Naive thymus-derived CD8-positive, alpha-beta T cell (primary cell): Measurements from ENCODE around the gene MRPL34. TPM values are rescaled to one million over a fixed set of nuclear protein-coding genes. Genes with fewer than 3 reads are reported as not detected.

Source experiments
- ATAC-seq, 2 donors: fragments of 150-1000 bp; cut with Tn5 transposase in 1 of 2; sonication (Bioruptor Pico), chemical (Tn5 transposase) in 1 of 2; 1 replicate in 1 of 2; 2 replicates in 1 of 2; pipeline ENCODE4 v1.10.0; 2021; ENCODE audit warnings: mild to moderate bottlenecking in 2 of 2, moderate library complexity in 2 of 2
- POLR2A ChIA-PET: fragments of 350-600 bp; sonication (Branson Sonifier 250); formaldehyde crosslinking; loops from one replicate; lab custom pipeline; 2021; ENCODE audit warnings: antibody characterized with exemption; lab: Charles Lee
- DNase-seq, 10 donors: peaks; one replicate each; pipeline versions ENCODE4 v3.0.0 to v3.0.0-alpha.2; 2020 to 2022
- H3K27ac Mint-ChIP-seq, 10 donors: one replicate each; pipeline ENCODE4 v1.8.0; 2020 to 2022; ENCODE audit warnings: mild to moderate bottlenecking in 10 of 10, mixed read lengths in 10 of 10, moderate library complexity in 4 of 10, inconsistent platforms in 1 of 10
- H3K27me3 Mint-ChIP-seq, 5 donors: one replicate each; pipeline ENCODE4 v1.8.0; 2021 to 2022; ENCODE audit warnings: mixed read lengths in 5 of 5
- H3K36me3 Mint-ChIP-seq, 3 donors: one replicate each; pipeline ENCODE4 v1.8.0; 2020 to 2022; ENCODE audit warnings: mixed read lengths in 3 of 3, mild to moderate bottlenecking in 2 of 3, inconsistent platforms in 1 of 3
- H3K4me1 Mint-ChIP-seq, 4 donors: one replicate each; pipeline ENCODE4 v1.8.0; 2021 to 2022; ENCODE audit warnings: mixed read lengths in 4 of 4
- H3K4me3 Mint-ChIP-seq, 10 donors: one replicate each; pipeline ENCODE4 v1.8.0; 2020 to 2022; ENCODE audit warnings: mild to moderate bottlenecking in 10 of 10, mixed read lengths in 10 of 10, moderate library complexity in 6 of 10, inconsistent platforms in 1 of 10
- H3K9me3 Mint-ChIP-seq, 9 donors: one replicate each; pipeline ENCODE4 v1.8.0; 2020 to 2022; ENCODE audit warnings: mixed read lengths in 9 of 9, mild to moderate bottlenecking in 3 of 9, inconsistent platforms in 1 of 9, moderate library complexity in 1 of 9
- polyA plus RNA-seq, 3 donors: library from polyadenylated mRNA; unstranded; fragments of 300-500 nt; fragmentation: Illumina TruSeq; gene quantifications; one replicate each; pipeline ENCODE4 v1.2.3, GENCODE V29; 2021
- total RNA-seq, 8 experiments: library from RNA in 2 of 8; stranded (reverse) in 2 of 8; gene quantifications; one replicate each; pipeline ENCODE4 v1.2.3 and lab custom pipeline; 2021 to 2026

MRPL34 gene
- total and polyA plus RNA-seq, 5 experiments from 2014 or later, result 69.3 to 221 (median 216) TPM

GRCh38 chr19:17312189-17313113, 6.8 kb downstream of the MRPL34 start:
- POLR2A ChIA-PET, result no interaction called here
- Mint-ChIP-seq H3K9me3 (no peaks in the 10 kb centered on the region), H3K36me3 (peaks cover 0 to 41% (median 6%) of the 10 kb centered on the region in 3 donors), H3K27me3 (no peaks in the 10 kb centered on the region), H3K4me1 (peaks cover 25 to 39% (median 35%) of the 10 kb centered on the region in 4 donors), H3K27ac (peak overlapping the region in 3 of 10 donors; percentile 20 to 79 (median 49)), H3K4me3 (no peak overlapping the region)
- ATAC-seq, result no peak
- no peak for DNase-seq

GRCh38 chr19:17314007-17314593, 8.4 kb downstream of the MRPL34 start:
- H3K4me3 Mint-ChIP-seq, result peak overlapping the region in 1 of 10 donors; percentile 20
- DNase-seq (no peak), ATAC-seq (no peak)
- no peaks in the 10 kb centered on the region for H3K27me3 Mint-ChIP-seq
- H3K27ac Mint-ChIP-seq, result peak overlapping the region in 1 of 10 donors; percentile 52
- H3K9me3 Mint-ChIP-seq, result no peaks in the 10 kb centered on the region
- peaks cover 19 to 29% (median 25%) of the 10 kb centered on the region in 4 donors for H3K4me1 Mint-ChIP-seq
- POLR2A ChIA-PET, result interaction anchor here (0.7 kb wide), 2 partner anchors 9 to 13 kb away, joined by 3 read pairs; no protein-coding TSS in a partner anchor
- H3K36me3 Mint-ChIP-seq, result peaks cover 0 to 52% (median 6%) of the 10 kb centered on the region in 3 donors

DNA sequence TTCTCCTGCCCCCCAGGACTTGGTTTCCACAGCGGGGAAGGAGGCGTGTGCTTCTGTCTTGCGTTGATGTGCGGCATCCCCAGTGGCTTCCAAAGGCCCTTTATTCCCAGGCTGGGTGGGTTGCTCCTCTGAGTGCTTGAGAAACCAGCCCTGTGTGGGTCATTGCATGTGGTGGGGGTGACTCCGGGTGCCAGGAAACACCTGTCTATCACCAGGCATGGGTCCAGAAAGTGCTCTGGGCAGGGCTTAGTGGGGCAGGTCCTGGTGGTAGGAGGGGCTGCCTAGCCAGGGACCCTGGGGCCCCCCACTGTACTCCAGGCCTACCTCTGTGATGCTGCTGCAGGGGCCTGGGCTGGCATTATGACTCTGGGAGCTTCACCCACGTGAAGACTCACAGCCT, 13.3 kb downstream of the MRPL34 start:
- Mint-ChIP-seq H3K4me3 (no peak overlapping the region), H3K9me3 (no peaks in the 10 kb centered on the region), H3K36me3 (peaks cover 0 to 67% (median 9%) of the 10 kb centered on the region in 3 donors), H3K27ac (peak overlapping the region in 1 of 10 donors; percentile 5), H3K27me3 (no peaks in the 10 kb centered on the region), H3K4me1 (peaks cover 4 to 14% (median 9%) of the 10 kb centered on the region in 4 donors)
- no peak for ATAC-seq
- POLR2A ChIA-PET, result no interaction called here
- DNase-seq, result no peak

DNA sequence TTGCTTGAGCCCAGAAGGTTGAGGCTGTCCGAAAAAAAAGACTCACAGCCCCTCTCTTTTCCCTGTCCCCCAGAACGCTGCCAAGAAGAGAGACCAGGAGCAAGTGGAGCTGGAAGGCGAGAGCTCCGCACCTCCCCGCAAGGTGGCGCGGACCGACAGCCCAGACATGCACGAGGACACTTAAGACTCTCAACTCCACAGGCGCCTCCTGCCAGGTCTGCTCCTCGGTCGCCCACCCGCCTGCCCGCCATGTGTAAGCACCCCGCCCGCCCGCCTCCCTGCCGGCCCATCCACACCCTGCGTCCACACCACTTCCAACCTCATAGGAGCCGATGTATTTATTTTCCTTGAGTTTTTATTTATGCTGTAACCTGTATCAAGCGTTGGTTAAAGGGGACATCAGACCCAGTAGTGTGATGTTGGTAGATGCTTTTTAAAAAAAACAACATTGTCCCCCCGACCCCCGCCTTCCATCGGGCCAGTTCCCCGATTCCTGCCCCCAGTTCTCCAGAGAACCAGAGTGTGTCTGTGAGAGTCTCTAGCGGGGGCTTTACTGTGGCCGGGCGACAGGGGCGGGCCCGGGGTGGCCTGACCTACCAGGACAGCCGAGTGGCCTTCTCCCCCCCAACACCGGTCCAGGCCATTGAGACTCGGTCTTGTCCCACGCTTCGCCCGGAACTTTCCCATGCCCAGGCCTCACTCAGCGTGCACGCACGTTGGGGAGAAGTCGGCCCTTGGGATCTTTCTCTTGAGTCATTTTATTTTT, 14.0 kb downstream of the MRPL34 start:
- Mint-ChIP-seq H3K4me3 (no peak overlapping the region), H3K9me3 (no peaks in the 10 kb centered on the region), H3K36me3 (peaks cover 0 to 62% (median 9%) of the 10 kb centered on the region in 3 donors), H3K4me1 (peaks cover 4 to 14% (median 9%) of the 10 kb centered on the region in 4 donors), H3K27ac (peak overlapping the region in 2 of 10 donors; percentile 9 to 15), H3K27me3 (no peaks in the 10 kb centered on the region)
- DNase-seq (no peak), ATAC-seq (no peak)
- POLR2A ChIA-PET, result no interaction called here

DNA sequence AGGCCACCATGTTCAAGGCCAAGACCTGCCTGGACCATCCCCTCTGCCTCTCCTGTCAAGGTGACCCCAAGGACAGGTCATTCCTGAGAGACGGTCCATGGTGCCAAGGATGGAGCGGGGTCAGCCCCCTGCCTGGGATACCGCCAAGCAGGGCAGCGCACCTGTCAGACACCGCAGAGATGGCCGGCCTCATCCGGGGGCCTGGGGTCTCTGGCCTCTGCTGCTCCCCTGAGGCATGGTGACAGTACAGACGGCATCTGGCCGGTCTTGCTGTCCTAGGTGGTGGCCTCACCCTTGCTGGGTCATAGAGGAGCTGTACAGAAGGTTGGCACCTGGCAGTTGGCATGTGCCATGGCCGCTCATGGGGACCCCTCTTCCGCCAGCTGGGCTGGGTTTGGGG, 14.8 kb downstream of the MRPL34 start:
- Mint-ChIP-seq H3K4me3 (no peak overlapping the region), H3K4me1 (peaks cover 4 to 14% (median 9%) of the 10 kb centered on the region in 4 donors), H3K27ac (no peak overlapping the region), H3K27me3 (no peaks in the 10 kb centered on the region), H3K9me3 (no peaks in the 10 kb centered on the region), H3K36me3 (peaks cover 0 to 59% (median 9%) of the 10 kb centered on the region in 3 donors)
- POLR2A ChIA-PET, result interaction anchor here (0.6 to 1.2 kb wide), 4 partner anchors 10 to 158 kb away, joined by 3 to 5 read pairs (median 3); partner anchors contain the start of gene DDA1
- ATAC-seq, result no peak
- no peak for DNase-seq

DNA sequence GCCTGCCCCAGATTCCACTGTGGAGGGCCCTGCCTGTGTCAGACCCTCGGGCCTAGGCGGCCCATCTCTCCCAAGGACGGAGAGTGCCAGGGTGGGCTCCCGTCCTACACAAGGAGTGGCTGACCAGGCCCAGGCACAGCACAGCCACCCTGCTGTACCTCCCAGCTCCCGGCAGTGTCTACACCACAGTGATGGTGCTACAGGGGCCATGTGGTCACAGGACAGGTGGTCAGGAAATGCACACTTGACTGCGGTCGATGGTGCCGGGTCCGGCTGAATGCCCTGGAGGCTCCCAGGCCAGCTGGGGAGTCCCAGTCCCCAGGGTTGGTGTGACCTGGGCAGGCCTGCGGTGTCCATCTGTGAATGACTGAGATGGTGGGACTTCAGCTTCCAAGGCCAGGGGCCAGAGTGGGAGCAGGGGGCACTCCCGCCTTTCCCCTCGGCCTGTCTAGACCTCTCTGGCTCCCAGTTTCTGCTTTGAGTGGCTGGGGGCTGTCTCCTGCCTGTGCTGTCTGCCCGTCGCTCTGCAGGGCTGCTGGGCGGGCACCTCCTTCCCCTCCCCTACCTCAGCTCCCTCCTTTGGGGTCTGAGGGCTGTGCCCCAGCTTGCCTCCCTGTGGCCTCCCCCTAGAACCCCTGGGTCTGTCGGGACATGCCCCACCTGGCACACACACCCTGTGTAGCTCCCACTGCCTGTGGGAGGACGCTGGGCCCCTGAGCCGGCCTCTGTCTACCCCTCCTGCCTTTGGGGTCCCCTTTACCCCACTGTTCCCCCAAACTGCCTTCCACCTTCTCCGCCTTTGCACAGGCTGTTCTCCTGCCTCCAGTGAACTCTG, 16.2 kb downstream of the MRPL34 start:
- Mint-ChIP-seq H3K4me3 (peak overlapping the region in 1 of 10 donors; percentile 26), H3K36me3 (peaks cover 0 to 44% (median 3%) of the 10 kb centered on the region in 3 donors), H3K4me1 (peaks cover 1 to 14% (median 9%) of the 10 kb centered on the region in 4 donors), H3K27me3 (no peaks in the 10 kb centered on the region), H3K9me3 (no peaks in the 10 kb centered on the region), H3K27ac (peak overlapping the region in 3 of 10 donors; percentile 38 to 73 (median 57))
- DNase-seq (no peak), ATAC-seq (no peak)
- POLR2A ChIA-PET, result interaction anchor here (0.6 to 1.2 kb wide), 6 partner anchors 8 to 24 kb away, joined by 3 to 4 read pairs (median 3); partner anchors contain the start of genes ANO8 and DDA1

DNA sequence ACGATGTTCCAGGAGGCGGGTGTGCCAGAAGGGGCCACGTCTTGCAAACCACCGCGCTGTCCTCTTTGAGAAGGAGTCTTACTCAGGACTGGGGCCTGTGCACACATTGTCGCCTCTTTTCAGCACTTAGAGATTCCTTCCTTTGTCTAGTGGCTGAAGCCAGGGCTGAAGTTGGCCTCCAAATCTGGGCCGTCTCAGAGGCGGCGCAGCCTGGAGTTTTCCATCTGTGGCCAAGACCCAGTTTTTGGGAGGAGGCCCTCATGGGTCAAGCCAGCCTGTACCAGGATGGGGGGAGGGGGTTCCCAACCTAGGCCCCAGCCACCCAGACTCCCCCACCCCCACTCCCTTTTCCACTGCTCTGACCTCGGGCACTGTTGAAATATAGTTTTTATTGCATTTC, 17.2 kb downstream of the MRPL34 start:
- Mint-ChIP-seq H3K27me3 (no peaks in the 10 kb centered on the region), H3K4me3 (peak overlapping the region in 6 of 10 donors; percentile 13 to 74 (median 64)), H3K4me1 (peaks cover 1 to 14% (median 12%) of the 10 kb centered on the region in 4 donors), H3K27ac (peak overlapping the region in 3 of 10 donors; percentile 40 to 88 (median 57)), H3K9me3 (no peaks in the 10 kb centered on the region), H3K36me3 (peaks cover 0 to 35% (median 3%) of the 10 kb centered on the region in 3 donors)
- ATAC-seq (no peak), DNase-seq (no peak)
- POLR2A ChIA-PET, result interaction anchor here (1.2 kb wide), 2 partner anchors 9 to 11 kb away, joined by 3 read pairs; no protein-coding TSS in a partner anchor

DNA sequence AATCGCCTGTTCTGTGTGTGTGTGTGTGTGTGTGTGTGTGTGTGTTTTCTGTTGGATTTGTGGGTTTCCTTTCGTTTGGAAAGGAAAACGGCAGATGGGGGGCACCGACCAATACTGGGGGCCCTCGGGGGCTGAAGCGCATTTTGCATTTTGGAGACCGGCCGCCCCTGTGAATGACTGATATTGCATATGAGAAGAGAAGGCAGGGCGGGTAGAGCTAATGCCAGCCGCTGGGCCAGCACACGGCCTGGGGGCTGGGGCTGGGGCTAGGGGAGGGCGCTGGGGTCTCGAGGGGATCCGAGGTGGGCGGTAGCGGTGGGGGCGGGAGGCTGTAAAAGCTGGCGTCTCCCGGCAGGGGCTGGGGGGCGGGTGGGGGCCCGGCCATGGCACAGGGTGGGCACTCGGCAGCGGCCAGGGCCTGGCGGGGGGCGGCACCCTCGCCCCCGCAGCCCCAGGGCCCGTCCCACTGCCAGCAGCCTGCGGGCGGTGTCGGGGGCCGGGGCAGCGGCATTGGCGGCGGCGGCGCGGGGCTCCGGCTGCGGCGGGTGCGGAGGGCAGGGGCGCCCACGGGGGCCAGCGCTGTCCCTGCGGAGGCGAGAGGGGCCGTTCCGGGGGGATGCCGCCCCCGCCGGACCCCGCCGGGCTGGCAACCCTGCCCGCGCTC, 17.8 kb downstream of the MRPL34 start:
- DNase-seq, result no peak
- POLR2A ChIA-PET, result interaction anchor here (0.6 to 1.8 kb wide), 4 partner anchors 10 to 98 kb away, joined by 3 to 8 read pairs (median 3); partner anchors contain the start of gene DDA1
- Mint-ChIP-seq H3K4me1 (peaks cover 1 to 14% (median 12%) of the 10 kb centered on the region in 4 donors), H3K27me3 (no peaks in the 10 kb centered on the region), H3K27ac (peak overlapping the region in 3 of 10 donors; percentile 42 to 88 (median 57)), H3K4me3 (peak overlapping the region in 9 of 10 donors; percentile 5 to 74 (median 37)), H3K9me3 (no peaks in the 10 kb centered on the region), H3K36me3 (peaks cover 0 to 30% (median 3%) of the 10 kb centered on the region in 3 donors)
- ATAC-seq, result peak; percentile 16 to 31

- H3K4me3 Mint-ChIP-seq, result peak overlapping the region in 2 of 10 donors; percentile 47 to 58
These were observed 18.3 kb downstream of the MRPL34 start for GRCh38 chr19:17323964-17324332.

GRCh38 chr19:17324357-17325114, 18.9 kb downstream of the MRPL34 start:
- Mint-ChIP-seq H3K36me3 (peaks cover 0 to 23% (median 3%) of the 10 kb centered on the region in 3 donors), H3K27ac (no peak overlapping the region), H3K4me1 (peaks cover 1 to 19% (median 12%) of the 10 kb centered on the region in 4 donors), H3K9me3 (no peaks in the 10 kb centered on the region), H3K27me3 (no peaks in the 10 kb centered on the region), H3K4me3 (no peak overlapping the region)
- ATAC-seq (no peak), DNase-seq (no peak)
- POLR2A ChIA-PET, result interaction anchor here (0.6 to 1.8 kb wide), 5 partner anchors 9 to 1076 kb away, joined by 3 to 8 read pairs (median 3); partner anchors contain the start of genes ANO8, DDA1 and MRPL34

More at GRCh38 chr19:17323964-17324332, 18.3 kb downstream of the MRPL34 start:
- H3K4me1 Mint-ChIP-seq, result peaks cover 1 to 15% (median 12%) of the 10 kb centered on the region in 4 donors
- H3K9me3 Mint-ChIP-seq, result no peaks in the 10 kb centered on the region
- POLR2A ChIA-PET, result interaction anchor here (1.8 kb wide), 1 partner anchor 15 kb away, joined by 8 read pairs; the partner anchor contains the start of gene DDA1
- H3K36me3 Mint-ChIP-seq, result peaks cover 0 to 28% (median 3%) of the 10 kb centered on the region in 3 donors
- H3K27ac Mint-ChIP-seq, result peak overlapping the region in 1 of 10 donors; percentile 63
- H3K27me3 Mint-ChIP-seq, result no peaks in the 10 kb centered on the region
- ATAC-seq (peak; percentile 28 to 32), DNase-seq (peak in 2 of 10 donors; percentile 24 to 67)
